Glutamatergic neuron (in vitro differentiated cells): Measurements from ENCODE around the gene KLF17. TPM values are rescaled to one million over a fixed set of nuclear protein-coding genes. Genes with fewer than 3 reads are reported as not detected.

ENCODE experiments used
- DNase-seq: peaks from one replicate; pipeline ENCODE4 v3.0.0; 2022
- H3K27ac Mint-ChIP-seq: one replicate; pipeline ENCODE4 v1.8.0; 2020; ENCODE audit warnings: mild to moderate bottlenecking, mixed read lengths, inconsistent platforms; ENCODE audit not compliant: unreplicated experiment
- H3K27me3 Mint-ChIP-seq: one replicate; pipeline ENCODE4 v1.8.0; 2020; ENCODE audit warnings: mild to moderate bottlenecking, moderate library complexity, mixed read lengths, inconsistent platforms; ENCODE audit not compliant: unreplicated experiment
- H3K36me3 Mint-ChIP-seq: one replicate; pipeline ENCODE4 v1.8.0; 2020; ENCODE audit warnings: mild to moderate bottlenecking, mixed read lengths, inconsistent platforms; ENCODE audit not compliant: unreplicated experiment
- H3K4me1 Mint-ChIP-seq: one replicate; pipeline ENCODE4 v1.8.0; 2020; ENCODE audit warnings: mild to moderate bottlenecking, low read depth, mixed read lengths, inconsistent platforms; ENCODE audit not compliant: unreplicated experiment
- H3K4me3 Mint-ChIP-seq: one replicate; pipeline ENCODE4 v1.8.0; 2020; ENCODE audit warnings: mild to moderate bottlenecking, mixed read lengths, inconsistent platforms; ENCODE audit not compliant: unreplicated experiment
- H3K9me3 Mint-ChIP-seq: one replicate; pipeline ENCODE4 v1.8.0; 2020; ENCODE audit warnings: mild to moderate bottlenecking, moderate library complexity, mixed read lengths, inconsistent platforms; ENCODE audit not compliant: unreplicated experiment
- total RNA-seq: library from RNA; stranded (reverse); fragmentation: NEBNext Ultra II Directional; extraction: Animal tissue kit (Norgen Biotek cat#: 25700); gene quantifications from one replicate; pipeline ENCODE4 v1.2.1, GENCODE V29; 2021; ENCODE audit not compliant: unreplicated experiment
- TF ChIP-seq, protein P1 (sequence below): fragments of 200-600 bp; sonication (generic); IDR thresholded peaks from one replicate; pipeline ENCODE4 v1.5.0; 2021; ENCODE audit not compliant: partially characterized antibody, unreplicated experiment

KLF17 gene
- total RNA-seq, 1 donor from 2014 or later: 10.9 TPM

DNA sequence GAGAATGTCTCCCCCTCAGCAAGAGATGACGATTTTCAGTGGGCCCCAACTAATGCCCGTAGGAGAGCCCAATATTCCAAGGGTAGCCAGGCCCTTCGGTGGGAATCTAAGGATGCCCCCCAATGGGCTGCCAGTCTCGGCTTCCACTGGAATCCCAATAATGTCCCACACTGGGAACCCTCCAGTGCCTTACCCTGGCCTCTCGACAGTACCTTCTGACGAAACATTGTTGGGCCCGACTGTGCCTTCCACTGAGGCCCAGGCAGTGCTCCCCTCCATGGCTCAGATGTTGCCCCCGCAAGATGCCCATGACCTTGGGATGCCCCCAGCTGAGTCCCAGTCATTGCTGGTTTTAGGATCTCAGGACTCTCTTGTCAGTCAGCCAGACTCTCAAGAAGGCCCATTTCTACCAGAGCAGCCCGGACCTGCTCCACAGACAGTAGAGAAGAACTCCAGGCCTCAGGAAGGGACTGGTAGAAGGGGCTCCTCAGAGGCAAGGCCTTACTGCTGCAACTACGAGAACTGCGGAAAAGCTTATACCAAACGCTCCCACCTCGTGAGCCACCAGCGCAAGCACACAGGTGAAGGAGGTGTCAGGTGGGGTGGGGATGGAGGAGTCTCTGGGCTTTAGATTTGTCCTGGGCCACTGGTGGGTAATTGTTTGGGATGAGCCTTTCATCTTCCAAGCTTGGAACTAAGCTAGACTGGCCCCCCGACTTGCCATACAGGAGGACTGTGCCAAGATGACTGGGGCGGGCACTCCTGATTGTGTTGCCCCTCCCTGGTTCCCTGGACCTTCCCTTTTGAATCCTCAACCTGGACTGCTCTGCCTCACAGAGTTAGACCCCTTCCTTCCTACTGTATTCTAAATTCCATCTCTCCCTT is 11.2 kb downstream of the KLF17 start:
- Mint-ChIP-seq H3K36me3 (no peaks in the 10 kb centered on the region), H3K4me1 (no peaks in the 10 kb centered on the region), H3K4me3 (no peak overlapping the region), H3K27me3 (peaks cover 5% of the 10 kb centered on the region), H3K27ac (no peak overlapping the region), H3K9me3 (no peaks in the 10 kb centered on the region)
- TF ChIP-seq, protein P1, sequence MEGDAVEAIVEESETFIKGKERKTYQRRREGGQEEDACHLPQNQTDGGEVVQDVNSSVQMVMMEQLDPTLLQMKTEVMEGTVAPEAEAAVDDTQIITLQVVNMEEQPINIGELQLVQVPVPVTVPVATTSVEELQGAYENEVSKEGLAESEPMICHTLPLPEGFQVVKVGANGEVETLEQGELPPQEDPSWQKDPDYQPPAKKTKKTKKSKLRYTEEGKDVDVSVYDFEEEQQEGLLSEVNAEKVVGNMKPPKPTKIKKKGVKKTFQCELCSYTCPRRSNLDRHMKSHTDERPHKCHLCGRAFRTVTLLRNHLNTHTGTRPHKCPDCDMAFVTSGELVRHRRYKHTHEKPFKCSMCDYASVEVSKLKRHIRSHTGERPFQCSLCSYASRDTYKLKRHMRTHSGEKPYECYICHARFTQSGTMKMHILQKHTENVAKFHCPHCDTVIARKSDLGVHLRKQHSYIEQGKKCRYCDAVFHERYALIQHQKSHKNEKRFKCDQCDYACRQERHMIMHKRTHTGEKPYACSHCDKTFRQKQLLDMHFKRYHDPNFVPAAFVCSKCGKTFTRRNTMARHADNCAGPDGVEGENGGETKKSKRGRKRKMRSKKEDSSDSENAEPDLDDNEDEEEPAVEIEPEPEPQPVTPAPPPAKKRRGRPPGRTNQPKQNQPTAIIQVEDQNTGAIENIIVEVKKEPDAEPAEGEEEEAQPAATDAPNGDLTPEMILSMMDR: no peak
- no peak for DNase-seq

- H3K27ac Mint-ChIP-seq: no peak overlapping the region
- no peaks in the 10 kb centered on the region for H3K36me3 Mint-ChIP-seq
- TF ChIP-seq, protein P1: no peak
- no peak overlapping the region for H3K4me3 Mint-ChIP-seq
- no peak for DNase-seq
- H3K27me3 Mint-ChIP-seq: peaks cover 5% of the 10 kb centered on the region
- no peaks in the 10 kb centered on the region for H3K9me3 Mint-ChIP-seq
- no peaks in the 10 kb centered on the region for H3K4me1 Mint-ChIP-seq
Observed at GRCh38 chr1:44131411-44131810, 12.8 kb downstream of the KLF17 start.

GRCh38 chr1:44134071-44134920 is 15.7 kb downstream of the KLF17 start:
- H3K36me3 Mint-ChIP-seq: no peaks in the 10 kb centered on the region
- H3K9me3 Mint-ChIP-seq: no peaks in the 10 kb centered on the region
- no peaks in the 10 kb centered on the region for H3K27me3 Mint-ChIP-seq
- H3K4me3 Mint-ChIP-seq: no peak overlapping the region
- no peak overlapping the region for H3K27ac Mint-ChIP-seq
- TF ChIP-seq, protein P1: no peak
- DNase-seq: no peak
- H3K4me1 Mint-ChIP-seq: no peaks in the 10 kb centered on the region

DNA sequence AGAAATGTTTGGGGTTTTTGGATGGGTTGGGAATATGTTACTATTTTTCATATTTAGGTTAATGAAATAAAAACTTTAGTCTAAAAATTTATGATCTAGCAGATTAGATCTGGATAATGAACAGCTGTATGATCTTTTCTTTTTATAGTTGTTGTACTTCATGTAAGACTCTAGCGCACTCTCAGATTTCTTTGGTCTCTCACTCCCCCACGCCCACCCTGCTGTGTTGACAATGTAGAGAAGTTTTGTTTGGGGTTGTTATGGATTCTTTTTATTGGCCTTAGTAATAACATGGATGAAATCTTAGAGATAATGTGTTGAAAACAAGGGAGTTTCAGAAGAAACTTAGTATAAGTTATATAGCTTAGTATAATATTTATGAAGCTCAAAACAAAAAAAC is 17.3 kb downstream of the KLF17 start:
- Mint-ChIP-seq H3K4me1 (no peaks in the 10 kb centered on the region), H3K27me3 (no peaks in the 10 kb centered on the region), H3K36me3 (no peaks in the 10 kb centered on the region), H3K9me3 (peaks cover 3% of the 10 kb centered on the region), H3K4me3 (no peak overlapping the region), H3K27ac (no peak overlapping the region)
- DNase-seq: no peak
- TF ChIP-seq, protein P1: no peak
